Ammon's horn (tissue), 1 donor: ENCODE measurements around the gene HDAC11.
A peak's percentile ranks its signal among the peaks of the same experiment; 100 is the strongest.

ENCODE experiments used
- DNase-seq: peaks from one replicate; pipeline ENCODE4 v3.0.0-alpha.2; 2016; ENCODE audit warnings: low spot score

HDAC11 gene

DNA sequence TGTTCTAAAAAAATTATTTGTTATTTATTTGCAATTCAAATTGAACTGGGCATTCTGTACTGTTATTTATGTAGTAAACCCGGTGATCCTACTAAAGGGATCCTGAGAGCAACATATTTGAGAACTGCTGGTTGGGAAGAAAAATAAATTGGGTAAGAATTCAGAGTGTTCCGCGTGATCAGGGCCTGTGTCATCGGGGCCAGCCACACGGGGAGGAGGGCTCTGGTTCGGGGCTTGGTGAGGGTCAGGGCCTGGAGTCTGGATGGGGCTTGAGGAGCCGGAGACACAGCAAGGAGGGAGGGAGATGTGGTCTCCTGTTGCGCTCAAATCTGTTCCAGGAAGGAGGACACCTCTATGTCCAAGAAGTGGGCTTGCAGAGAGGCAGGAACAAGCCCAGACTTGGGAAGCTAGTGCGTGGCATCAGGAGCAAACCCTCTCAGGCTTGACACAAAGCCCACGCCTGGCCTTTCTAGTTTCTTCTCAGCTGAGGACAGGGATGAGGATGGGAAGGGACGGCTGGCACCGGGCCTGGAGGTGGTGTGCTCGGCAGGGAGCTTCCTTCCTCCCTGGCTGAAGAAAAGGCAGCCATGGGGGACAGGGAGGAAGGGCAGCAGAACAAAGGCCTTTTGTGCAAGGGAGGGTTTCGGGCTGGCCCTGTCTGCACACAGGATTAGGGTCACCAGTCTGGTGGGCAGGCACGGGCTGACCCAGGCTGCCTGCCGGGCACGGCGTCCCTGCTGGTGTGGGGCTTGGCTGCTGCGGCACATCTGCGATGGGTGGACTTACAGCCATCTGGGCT is 45.9 kb downstream of the HDAC11 start:
- no peak for DNase-seq

DNA sequence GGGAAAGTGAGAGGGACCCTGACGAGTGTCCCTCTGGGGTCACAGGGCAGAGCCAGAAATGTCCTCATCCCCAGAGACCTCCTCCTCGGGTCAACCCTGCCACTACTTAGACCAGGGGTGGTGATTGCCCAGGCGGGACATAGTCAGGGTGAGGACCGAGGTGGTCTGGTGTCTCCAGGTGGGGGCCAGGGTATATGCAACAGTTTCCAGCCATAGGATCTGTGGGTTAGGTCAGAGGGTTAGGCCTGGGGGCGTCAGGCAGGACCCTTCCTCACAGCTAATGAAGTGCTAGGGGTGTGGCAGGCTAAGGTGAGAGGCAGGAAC is 46.5 kb downstream of the HDAC11 start:
- no peak for DNase-seq

DNA sequence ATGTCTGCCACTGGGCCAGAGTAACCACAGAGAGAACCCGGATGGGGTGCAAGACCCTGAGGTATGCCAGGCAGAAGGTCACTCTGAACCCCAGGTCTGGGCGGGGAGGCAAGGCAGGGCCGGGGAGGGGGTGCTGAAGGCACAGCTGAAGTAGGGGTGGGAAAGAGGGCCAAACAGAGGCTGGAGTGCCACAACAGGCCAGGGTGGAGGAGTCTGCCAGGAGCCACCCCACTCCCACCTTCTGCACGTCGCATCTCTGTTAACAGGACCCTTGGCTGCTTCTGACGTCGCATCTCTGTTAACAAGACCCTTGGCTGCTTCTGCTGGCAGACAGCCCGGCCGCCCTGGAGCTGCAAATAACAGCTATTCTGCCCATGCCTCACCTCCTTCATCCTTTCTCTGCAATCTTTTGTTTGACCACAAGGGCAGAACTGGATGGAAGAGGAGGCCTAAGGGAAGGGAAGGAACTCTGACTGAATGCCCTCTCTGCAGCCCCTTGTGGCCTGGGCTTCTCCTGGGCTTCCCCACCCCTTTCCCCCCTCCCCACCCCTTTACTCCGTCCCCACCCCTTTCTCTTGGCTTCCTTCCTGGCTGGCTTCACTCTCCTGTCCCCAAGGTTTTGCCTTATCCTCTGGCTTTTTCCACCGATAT is 48.2 kb downstream of the HDAC11 start:
- no peak for DNase-seq

DNA sequence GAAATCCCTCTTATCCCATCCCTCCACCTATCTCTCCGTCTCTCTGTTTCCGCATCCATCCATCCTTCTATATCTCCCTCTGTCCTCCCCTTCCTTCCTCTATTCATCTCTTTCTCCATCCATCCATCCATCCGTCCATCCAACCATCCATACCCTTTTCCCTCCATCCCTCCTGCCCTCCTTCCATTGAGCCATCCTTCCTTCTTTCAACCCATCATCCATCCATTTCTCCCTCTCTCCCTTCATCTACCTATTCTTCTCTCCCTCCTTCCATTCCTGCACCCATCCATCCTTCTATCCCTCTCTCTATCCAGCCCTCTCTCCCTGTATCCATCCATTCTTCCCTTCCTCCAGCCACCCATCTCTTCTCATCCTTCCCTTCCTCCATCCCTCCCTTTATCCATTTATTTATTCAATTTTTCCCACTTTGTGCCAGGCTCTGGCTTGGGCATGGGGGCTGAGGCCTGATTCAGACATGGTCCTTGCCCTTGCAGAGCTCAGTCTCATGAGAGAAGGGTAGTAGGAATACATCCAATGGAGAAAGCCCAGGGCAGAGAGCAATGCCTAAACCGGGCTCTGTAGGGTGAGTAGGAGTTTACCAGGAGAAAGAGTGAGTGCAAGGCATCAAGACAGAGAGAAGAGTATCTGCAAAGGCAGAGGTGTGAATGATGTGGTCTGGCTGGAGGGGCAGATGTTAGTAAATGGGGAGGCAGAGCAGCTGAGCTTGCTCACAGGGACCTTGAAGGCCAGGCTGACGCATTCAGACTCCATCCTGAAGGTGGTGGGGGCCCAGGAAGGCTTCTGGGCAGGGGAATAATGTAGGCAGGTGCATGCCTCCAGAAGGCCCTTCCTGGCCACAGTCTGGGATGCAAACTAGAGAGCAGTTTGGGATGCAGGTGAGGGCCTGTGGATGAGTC is 49.3 kb downstream of the HDAC11 start:
- no peak for DNase-seq

DNA sequence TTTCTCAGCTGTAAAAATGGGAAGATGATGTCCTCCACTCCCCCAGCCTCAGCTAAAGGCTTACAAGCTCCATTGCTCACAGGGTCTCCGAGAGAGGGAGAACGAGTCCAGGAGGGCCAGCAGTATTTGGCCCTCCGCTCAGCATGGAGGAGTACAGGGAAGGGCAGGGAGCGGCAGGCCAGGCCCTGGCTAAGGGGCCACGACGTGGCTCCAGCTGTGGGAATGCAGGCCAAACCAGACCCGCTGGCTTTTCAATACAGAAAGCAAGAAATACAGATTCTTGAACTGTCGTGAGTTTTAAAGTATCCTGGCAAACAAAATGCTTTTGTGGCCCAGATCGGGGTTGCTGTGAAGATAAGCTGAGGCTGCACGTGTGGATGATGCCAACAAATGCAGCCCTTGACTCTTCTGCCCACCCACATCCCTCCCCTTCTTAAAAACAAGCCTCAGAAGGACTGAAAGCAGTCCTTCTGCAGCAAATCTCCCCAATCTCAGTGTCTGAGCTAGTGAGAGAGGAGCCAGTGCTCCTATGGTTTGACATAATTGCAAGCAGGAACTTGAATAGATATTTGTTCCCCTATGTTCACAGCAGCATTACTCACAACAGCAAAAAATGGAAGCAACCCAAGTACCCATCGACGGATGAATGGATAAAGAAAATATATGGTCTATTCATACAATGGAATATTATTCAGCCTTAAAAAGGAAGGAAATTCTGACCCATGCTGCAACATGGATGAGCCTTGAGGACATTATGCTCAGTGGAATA is 50.3 kb downstream of the HDAC11 start:
- no peak for DNase-seq

DNA sequence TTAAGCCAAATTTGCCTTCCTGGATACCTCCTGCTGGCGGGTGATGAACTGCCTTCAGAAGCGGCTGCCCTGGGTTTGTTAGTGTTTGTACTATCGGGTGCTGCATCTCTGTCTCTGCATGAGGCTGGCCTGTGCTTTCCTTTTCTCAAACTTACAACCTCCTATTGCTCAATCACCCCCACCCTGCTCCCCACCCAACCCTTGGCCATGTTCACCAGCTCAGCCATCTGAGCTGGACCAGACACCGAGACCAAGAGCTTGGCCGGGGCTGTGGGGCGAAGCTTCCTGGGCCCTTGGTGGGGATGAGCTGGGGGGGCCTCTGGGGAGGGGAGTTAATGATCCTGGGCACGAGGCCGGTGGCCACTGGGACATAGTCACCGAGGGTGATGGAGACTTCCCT is 52.0 kb downstream of the HDAC11 start:
- DNase-seq = no peak

DNA sequence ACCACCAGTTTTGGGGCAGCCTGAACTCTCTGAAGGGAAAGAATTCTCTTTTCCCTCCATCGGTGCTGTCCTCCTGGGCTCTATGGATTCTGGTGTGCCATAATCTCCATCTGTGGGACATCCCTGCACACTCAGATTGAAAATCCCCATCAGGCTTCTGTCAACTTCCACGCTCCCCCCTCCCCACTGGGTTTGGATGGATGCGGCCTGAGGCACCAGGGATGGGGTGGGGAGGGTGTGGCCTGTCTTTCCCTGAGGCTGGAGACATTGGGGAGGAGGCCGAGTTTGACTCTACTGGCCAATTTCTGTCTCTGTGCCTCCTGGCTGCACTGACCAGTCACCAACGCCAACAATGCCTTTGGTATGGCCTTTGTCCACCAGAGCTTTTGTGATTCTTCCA is 52.5 kb downstream of the HDAC11 start:
- DNase-seq = no peak

DNA sequence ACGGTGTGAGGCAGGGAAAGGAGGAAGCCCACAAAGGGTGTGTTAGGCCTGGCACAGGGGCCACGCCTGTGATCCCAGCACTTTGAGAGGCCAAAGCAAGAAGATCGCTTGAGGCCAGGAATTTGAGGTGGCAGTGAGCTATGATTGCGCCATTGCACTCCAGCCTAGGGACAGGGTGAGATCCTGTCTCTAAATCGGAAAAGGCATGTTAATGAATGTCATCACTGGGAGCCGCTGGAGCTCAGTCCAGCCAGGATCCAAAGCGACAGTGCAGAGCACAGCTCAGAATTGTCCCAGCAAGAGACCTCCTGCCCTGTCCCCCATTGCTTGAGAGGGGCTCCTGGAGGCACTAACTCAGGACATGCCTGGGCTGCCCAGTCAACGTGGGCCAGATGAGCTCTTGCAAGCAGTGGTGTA is 53.8 kb downstream of the HDAC11 start:
- DNase-seq = no peak

DNA sequence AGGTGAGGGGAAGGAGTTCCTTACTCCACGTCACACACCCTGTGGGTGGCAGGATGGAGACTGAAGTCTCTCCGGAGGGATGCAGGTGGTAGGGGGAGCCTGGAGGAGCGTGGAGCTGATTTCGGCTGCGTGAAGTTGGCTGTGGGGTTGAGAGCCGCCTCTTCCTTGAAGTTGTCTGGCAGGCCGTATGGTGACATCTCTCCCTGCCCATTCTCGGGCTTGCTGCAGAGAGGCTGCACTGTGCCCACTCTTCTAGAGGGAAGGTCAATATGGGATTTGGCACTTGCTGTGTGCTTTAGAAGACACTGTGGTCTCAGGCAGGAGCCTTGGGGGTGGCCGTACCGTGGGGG is 55.4 kb downstream of the HDAC11 start:
- DNase-seq = no peak

DNA sequence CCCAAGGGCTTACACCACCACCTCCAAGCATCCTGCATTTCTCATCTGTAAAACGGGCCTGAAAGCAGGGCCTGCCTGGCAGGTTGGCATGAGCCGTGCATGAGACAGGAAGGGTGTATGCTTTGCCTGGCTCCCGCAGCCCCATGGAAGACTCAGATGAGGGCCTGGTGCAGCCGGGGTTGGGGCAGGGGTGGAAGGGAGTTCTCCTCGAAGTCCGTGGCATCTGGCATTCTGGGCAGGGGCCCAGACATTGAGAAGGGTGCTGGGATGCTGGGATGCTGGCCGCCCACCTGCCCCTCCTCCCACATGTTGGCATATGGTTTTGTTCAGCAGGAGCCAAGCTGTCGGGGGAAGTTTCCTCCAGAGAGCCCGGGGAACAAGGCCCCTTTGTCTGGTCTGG is 55.8 kb downstream of the HDAC11 start:
- peak; percentile 69 for DNase-seq

DNA sequence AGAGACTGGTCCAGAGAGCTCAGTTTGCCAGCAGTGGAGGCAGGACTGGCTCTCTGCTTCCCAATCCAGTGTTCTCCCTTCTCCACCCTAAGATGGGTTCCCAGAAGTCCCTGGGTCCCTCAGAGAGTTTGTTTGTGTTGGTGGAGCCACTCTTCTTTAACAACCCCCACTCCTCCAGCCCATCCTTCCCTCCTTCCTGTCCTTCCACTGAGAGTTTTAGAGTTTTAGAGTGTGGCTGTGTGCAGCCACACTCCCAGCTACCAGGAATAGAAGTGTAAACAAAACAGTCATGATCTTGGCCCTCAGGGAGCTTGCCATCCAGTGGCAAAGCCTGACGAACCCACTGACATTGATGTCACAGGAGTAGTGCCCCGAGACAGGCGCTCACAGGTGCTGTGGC is 56.3 kb downstream of the HDAC11 start:
- DNase-seq = no peak

DNA sequence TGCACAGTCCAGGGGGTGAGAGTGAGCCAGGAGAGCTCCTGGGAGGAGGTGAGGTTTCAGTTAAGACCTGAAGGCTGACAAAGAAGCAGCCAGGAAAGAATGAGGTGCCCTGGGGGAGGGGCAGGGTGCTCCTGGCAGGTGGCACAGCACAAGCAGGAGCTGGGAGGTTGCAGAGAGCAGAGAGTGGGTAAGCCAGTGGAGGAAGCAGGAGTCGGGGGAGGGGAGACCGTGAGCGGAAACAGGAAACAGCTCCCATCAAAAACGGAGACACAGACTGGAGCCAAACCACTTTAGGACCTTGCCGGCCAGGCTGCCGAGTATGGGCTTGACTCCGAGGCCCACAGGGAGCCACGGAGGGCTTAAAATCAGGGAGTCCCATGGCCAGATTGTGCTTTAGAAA is 56.7 kb downstream of the HDAC11 start:
- no peak for DNase-seq

DNA sequence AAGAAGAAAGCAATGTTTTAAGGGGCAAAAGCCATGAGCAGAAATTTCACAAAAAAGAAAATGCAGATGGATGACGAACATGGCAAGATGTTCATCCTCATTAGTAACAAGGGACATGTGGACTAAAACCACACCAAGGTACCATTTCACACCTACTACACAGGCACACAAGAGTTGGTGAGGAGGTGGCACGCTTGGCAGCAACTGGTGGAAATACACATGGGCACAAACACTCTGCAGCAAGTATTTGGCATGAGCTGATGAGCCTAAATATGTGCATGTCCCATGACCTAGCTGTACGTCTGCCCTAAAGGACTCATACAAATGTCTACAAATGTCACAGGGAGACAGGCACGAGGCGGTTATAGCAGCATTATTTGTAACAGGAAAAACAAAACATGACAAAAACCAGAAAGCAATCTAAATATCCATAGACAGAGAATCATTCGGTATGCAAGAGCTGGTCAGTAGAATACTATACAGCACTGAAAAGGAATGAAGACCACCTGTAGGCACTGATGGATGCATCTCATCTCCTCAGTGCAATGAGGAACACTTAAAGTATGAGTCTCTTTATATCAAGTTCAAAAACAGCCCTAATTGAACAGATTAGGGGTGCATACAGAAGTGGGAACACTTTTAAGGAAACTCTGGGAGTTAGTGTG is 57.3 kb downstream of the HDAC11 start:
- peak; percentile 47 for DNase-seq

DNA sequence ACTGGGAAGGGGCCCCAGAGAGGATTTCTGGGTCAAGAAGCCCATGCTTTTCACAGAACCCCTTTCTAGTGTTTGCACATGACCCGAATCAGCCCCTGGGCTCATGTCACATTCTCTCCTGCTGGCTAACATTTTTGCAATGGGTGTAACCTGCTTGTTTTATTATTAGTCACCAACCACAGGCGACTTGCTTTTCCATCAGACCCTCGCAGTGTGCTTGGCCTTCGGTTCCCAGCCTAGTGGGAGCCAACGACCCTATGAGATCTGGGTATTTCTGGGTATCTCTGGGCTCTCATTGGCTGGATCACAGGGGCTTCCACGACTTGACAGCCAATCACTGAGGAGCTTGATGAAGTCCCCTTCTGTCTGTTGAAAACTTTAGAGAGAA is 57.8 kb downstream of the HDAC11 start:
- no peak for DNase-seq

DNA sequence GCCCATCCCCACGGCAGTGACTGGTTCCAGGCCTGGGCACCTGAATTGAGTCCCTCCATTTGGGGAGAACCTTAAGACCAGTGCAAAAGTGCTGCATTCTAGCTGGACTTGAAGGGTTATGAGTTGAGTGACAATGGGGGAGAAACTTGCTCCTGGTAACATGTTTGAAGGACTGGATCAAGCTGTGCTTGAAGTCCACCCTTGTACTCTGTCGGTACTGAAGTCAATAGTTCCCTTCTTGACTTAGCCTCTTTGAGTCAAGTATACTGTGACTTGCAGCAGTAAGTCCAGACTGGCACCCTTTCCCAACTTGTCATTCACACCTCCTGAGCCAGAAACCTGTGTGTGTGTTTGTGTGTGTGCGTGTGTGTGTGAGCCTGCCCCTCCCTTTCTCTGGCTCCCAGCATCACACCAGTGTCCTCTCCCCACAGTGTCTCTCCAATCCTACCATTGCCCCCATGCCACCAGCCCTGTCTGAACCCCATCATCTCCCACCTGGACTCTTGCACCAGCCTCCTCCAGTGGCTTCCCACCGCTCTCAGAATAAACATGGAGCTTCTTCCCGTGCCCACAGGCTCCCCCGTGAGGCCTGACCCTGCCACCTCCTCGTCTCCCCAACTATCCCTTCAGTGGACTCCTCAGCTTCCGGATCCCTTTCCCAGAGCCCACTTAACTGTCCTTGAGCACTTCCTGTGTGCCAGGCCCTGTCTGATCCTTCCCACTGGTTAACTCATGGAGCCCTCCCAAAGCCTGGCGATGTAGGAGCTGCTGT is 58.6 kb downstream of the HDAC11 start:
- no peak for DNase-seq

DNA sequence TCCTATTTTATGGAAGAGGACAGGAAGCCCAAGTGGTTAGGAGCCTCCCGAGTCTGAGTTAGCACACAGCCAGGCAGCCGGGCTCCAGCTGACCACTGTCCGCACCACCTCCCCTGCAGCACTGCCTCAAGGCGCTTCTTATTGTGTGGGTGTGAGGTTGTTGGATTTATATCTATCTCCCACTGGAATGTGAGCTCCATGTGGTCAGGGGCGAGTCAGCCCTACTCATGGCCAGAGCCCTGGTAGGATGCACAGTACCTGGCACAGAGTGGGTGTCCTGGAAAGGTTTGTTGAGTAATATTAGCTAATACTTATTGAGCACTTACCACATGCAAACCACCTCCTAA is 59.2 kb downstream of the HDAC11 start:
- no peak for DNase-seq

DNA sequence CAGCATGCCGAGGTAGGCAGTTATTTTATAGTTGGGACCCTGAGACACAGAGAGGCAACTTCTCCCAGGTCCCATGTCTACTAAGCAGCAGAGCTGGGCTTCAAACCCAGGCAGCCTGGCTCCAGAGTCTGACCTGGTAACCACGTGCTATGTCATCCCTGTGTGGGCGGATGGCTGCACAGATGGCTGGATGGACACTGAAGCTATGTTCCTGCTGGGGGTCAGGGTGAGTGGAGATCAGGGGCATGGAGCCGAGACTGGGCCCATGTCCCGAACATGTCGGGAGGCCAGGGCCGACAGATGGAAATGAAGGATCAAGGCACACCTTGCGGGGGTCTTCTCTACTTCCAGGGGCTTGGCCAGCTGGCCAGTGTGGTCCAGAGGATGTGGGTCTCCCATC is 59.6 kb downstream of the HDAC11 start:
- DNase-seq = no peak

DNA sequence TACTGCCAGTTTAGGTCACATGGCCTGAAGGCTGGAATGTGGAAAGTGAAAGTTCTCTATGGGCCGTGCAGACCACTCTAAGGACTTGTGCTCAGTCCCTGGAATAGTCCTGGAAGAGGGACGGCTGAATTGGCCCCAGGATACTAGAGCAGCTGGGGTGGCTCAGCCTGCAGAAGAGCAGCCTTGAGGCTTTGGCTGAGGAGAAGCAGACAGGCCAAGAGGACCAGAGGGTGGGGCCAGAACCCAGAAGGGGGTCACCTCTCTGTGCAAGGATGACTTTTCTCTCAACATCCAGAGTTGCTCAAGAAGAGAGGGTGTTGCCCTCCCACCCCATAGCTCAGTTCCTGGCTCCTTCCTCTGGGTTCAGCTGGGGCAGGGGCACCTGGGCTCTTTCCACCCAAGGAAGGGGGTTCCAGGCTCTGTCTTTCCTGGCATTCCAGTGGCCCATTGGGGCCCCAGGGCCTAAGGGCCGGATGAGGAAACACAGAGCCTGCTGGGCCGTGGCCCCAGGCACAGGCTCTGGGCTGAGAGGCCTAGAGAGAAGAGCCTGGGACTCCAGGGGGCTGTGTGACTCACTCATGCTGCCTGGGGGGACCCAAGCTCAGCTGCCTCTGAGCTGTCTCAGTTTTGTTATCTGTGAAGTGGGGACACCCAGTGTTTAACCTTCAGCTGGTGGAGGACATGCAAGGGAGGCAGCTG is 60.3 kb downstream of the HDAC11 start:
- DNase-seq = no peak

DNA sequence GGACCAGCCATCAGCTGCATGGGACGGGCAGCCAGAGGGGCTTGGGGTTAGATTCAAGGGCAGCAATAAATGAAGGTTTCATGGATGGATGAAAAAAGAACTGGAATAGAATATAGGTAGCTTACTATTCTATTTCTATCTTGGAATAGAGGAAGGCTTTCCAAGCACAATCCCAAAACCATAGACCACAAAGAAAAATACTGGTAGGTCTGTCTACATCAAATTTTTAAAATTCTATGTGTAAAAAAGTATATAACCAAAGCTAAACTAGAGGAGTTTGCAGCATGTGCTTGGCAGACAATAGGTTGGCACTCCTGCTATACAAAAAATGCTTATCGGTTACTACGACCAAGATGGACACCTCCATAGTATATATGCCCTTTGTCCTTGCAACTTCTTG is 61.6 kb downstream of the HDAC11 start:
- no peak for DNase-seq

DNA sequence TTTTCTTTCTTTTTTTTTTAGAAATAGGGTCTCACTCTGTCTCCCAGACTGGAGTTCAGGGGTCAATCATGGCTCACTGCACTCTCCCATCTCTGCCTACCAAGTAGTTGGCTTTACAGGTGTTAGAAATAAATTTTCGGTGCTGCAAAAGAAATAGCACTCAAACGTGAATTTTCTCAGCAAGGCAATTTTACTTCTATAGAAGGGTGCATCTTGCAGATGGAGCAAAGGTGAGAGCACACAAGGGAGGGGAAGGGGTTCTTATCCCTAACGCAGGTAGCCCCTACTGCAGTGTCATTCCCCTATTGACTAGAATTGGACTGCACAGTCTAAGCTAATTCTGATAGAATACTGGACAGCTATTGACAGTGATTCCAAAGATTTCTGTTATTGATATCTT is 62.0 kb downstream of the HDAC11 start:
- no peak for DNase-seq
